ENCODE data around the gene BIRC7.

GRCh38 chr20:63202811-63203526 lies 32.7 kb upstream of the BIRC7 start:
- TF ChIP-seq POLR2A (IDR thresholded peaks at IDR 0.05; ENCODE audit: low read depth) (no peak), CTCF (IDR thresholded peaks at IDR 0.05) (no peak), POLR2AphosphoS5 (IDR thresholded peaks at IDR 0.05) (no peak)
